ENCODE results near the gene VPS51. TPM values are rescaled to one million over a fixed set of nuclear protein-coding genes. Genes with fewer than 3 reads are reported as not detected.

The VPS51 gene
- total and polyA plus RNA-seq, 2 of the 13 experiments (the other 11 are each of a cell fraction or from before 2014, with no cell fraction given), result 76.3 to 90.6 TPM

DNA sequence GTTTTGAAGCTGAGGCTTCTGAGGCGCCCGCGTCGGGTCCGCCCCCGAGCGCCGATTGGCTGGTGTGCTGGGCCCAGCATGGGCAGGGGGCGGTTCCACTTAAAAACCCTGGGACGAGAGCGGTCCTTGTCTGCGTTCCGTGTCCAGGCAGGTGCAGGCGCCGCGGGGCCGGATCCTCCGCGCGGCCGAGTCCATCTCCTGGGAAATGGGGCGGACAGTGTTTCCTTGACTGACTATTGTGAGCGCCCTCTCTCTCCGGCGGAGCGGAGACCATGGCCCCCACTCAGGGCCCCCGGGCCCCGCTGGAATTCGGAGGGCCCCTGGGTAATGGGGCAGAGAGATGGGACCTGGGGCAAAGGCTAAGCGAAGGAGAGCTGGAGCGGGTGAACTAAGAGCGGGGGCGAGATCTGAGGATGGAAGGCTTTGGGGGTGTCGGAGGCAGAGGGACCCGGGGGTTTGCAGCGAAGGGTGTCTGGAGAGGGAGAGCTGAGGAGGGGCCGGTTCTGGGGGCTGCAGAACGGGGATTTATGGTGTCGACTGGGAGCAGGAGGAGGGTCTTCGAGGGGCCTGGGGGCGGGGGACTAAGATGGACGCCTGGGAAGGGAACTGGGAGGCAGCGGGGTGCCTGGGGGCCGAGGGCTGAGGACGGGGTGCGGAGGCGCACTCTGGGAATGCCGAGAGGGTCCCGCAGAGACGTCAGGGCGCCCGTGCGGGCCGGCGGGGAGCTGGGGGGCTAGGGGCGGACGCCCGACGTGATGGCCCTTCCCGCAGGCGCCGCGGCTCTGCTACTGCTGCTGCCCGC, 15.9 kb downstream of the VPS51 start, which contains the start of gene TM7SF2 (continued):
- TF ChIP-seq NR3C1 (CRISPR knock-in tag; IDR thresholded peaks at IDR 0.05), result no peak
- no peak for TF ChIP-seq ZNF552 (CRISPR knock-in tag; IDR thresholded peaks at IDR 0.05; ENCODE audit: borderline replicate concordance)
- TF ChIP-seq TAF15 (IDR thresholded peaks at IDR 0.05; ENCODE audit: low read depth, low read length, poor library complexity, severe bottlenecking), result no peak
- no peak for TF ChIP-seq CENPX (CRISPR knock-in tag; IDR thresholded peaks at IDR 0.05)
- TF ChIP-seq SETDB1 (CRISPR knock-in tag; IDR thresholded peaks at IDR 0.05; ENCODE audit: borderline replicate concordance), result no peak
- no peak for TF ChIP-seq XRCC5 (optimal IDR thresholded peaks at IDR 0.05; ENCODE audit: low read length)
- no peak; the same call in 1 of the 2 replicates for TF ChIP-seq MIER3 (CRISPR knock-in tag; IDR thresholded peaks at IDR 0.05; ENCODE audit: borderline replicate concordance)
- no peak for TF ChIP-seq LBX2 (CRISPR knock-in tag; IDR thresholded peaks at IDR 0.05; ENCODE audit: borderline replicate concordance)
- TF ChIP-seq FOXK2 (IDR thresholded peaks at IDR 0.05), result no peak
- 0 out of 2 replicates have a peak, but pooled peaks have one; percentile 43 for TF ChIP-seq POGZ (CRISPR knock-in tag; IDR thresholded peaks at IDR 0.05)
- TF ChIP-seq ZNF563 (CRISPR knock-in tag; IDR thresholded peaks at IDR 0.05), result no peak; the same call in 1 of the 2 replicates
- TF ChIP-seq ZNF354B (CRISPR knock-in tag; IDR thresholded peaks at IDR 0.05), result no peak
- TF ChIP-seq ZUFSP (CRISPR knock-in tag; IDR thresholded peaks at IDR 0.05; ENCODE audit: borderline replicate concordance), result no peak
- TF ChIP-seq EP300 (IDR thresholded peaks at IDR 0.05; ENCODE audit: low read depth in 2 of 2, low read length in 2 of 2), result no peak
- TF ChIP-seq EP300 (CRISPR knock-in tag; IDR thresholded peaks at IDR 0.05; ENCODE audit: borderline replicate concordance), result no peak
- TF ChIP-seq SRSF4 (IDR thresholded peaks at IDR 0.05; ENCODE audit: low read depth, low read length, poor library complexity, severe bottlenecking), result no peak
- 0 out of 2 replicates have a peak, but pooled peaks have one; percentile 48 for TF ChIP-seq ZNF557 (CRISPR knock-in tag; IDR thresholded peaks at IDR 0.05)
- no peak for TF ChIP-seq HNRNPL (IDR thresholded peaks at IDR 0.05; ENCODE audit: low read depth, low read length)
- no peak for TF ChIP-seq ZNF234 (CRISPR knock-in tag; conservative IDR thresholded peaks at IDR 0.05)
- no peak for TF ChIP-seq ZNF180 (CRISPR knock-in tag; IDR thresholded peaks at IDR 0.05; ENCODE audit: borderline replicate concordance, low read depth)
- TF ChIP-seq GABPA (IDR thresholded peaks at IDR 0.05; ENCODE audit: low read depth, low read length), result no peak
- peak; percentile 44; the same call in 1 of the 2 replicates for TF ChIP-seq GABPA (CRISPR knock-in tag; IDR thresholded peaks at IDR 0.05; ENCODE audit: low read depth)
- no peak for TF ChIP-seq TBP (CRISPR knock-in tag; IDR thresholded peaks at IDR 0.05)
- no peak for TF ChIP-seq ZFP1 (CRISPR knock-in tag; IDR thresholded peaks at IDR 0.05)
- TF ChIP-seq ZNF572 (CRISPR knock-in tag; IDR thresholded peaks at IDR 0.05), result no peak
- no peak for TF ChIP-seq ZNF382 (CRISPR knock-in tag; IDR thresholded peaks at IDR 0.05; ENCODE audit: borderline replicate concordance)
- TF ChIP-seq SATB2 (CRISPR knock-in tag; IDR thresholded peaks at IDR 0.05), result no peak
- peak; percentile 76 for TF ChIP-seq REPIN1 (CRISPR knock-in tag; IDR thresholded peaks at IDR 0.05; ENCODE audit: borderline replicate concordance, low read depth)
- 0 out of 2 replicates have a peak, but pooled peaks have one; percentile 77 for TF ChIP-seq ZNF790 (CRISPR knock-in tag; IDR thresholded peaks at IDR 0.05; ENCODE audit: borderline replicate concordance)
- no peak for TF ChIP-seq ZSCAN22 (CRISPR knock-in tag; IDR thresholded peaks at IDR 0.05)
